CD14-positive monocyte (primary cell): ENCODE measurements around the gene PAQR6. TPM values are rescaled to one million over a fixed set of nuclear protein-coding genes. Genes with fewer than 3 reads are reported as not detected.

ENCODE experiments used
- DNase-seq, 3 donors: peaks; one replicate each; pipeline ENCODE4 v3.0.0-alpha.2; 2011 to 2022
- H2AFZ ChIP-seq: 2 replicates; pipeline ENCODE4 v1.6.0; 2012; ENCODE audit warnings: mild to moderate bottlenecking, low read depth, low read length, inconsistent platforms; ENCODE audit not compliant: insufficient read depth, poor library complexity, severe bottlenecking
- H3K27ac ChIP-seq, 2 donors: 1 replicate in 1 of 2; 2 replicates in 1 of 2; pipeline ENCODE4 v1.5.1; 2012 to 2013; ENCODE audit warnings: low read length in 2 of 2, control low read depth in 1 of 2, inconsistent platforms in 1 of 2, low read depth in 1 of 2, mild to moderate bottlenecking in 1 of 2
- H3K27me3 ChIP-seq, 2 donors: one replicate each; pipeline versions ENCODE4 v1.6.0 to v1.6.1; 2011 to 2013; ENCODE audit warnings: low read length in 2 of 2; ENCODE audit not compliant: control insufficient read depth in 2 of 2, insufficient read depth in 2 of 2
- H3K36me3 ChIP-seq, 2 donors: replicated peaks in 1 of 2; 1 replicate in 1 of 2; 2 replicates in 1 of 2; pipeline versions ENCODE4 v1.5.1 to v1.6.1; 2012 to 2013; ENCODE audit warnings: low read length in 2 of 2, control low read depth in 1 of 2, inconsistent platforms in 1 of 2, mild to moderate bottlenecking in 1 of 2; ENCODE audit not compliant: insufficient read depth in 2 of 2, control insufficient read depth in 1 of 2
- H3K4me1 ChIP-seq, 2 donors: 1 replicate in 1 of 2; 2 replicates in 1 of 2; pipeline versions ENCODE4 v1.5.1 to v1.6.1; 2012 to 2013; ENCODE audit warnings: low read length in 2 of 2, control low read depth in 1 of 2, inconsistent platforms in 1 of 2, mild to moderate bottlenecking in 1 of 2, moderate library complexity in 1 of 2; ENCODE audit not compliant: insufficient read depth in 2 of 2, control insufficient read depth in 1 of 2
- H3K4me2 ChIP-seq: replicated peaks from 2 replicates; pipeline ENCODE3; 2012; ENCODE audit warnings: low read length, moderate library complexity, mild to moderate bottlenecking; ENCODE audit not compliant: poor library complexity, severe bottlenecking; ENCODE audit errors: extremely low read depth
- H3K4me3 ChIP-seq, 3 experiments: fragments of 200-600 bp in 1 of 3; sonication (generic) in 1 of 3; replicated peaks in 1 of 3; 1 replicate in 2 of 3; 2 replicates in 1 of 3; pipeline ENCODE4 v1.5.1; 2011 to 2013; ENCODE audit warnings: low read length in 3 of 3, mild to moderate bottlenecking in 3 of 3, control low read depth in 2 of 3, low read depth in 2 of 3, inconsistent platforms in 1 of 3, moderate library complexity in 1 of 3
- H3K79me2 ChIP-seq: 2 replicates; pipeline ENCODE4 v1.6.0; 2012; ENCODE audit warnings: mild to moderate bottlenecking, control low read depth, inconsistent platforms, low read length, moderate library complexity; ENCODE audit not compliant: insufficient read depth
- H3K9ac ChIP-seq: 2 replicates; pipeline ENCODE4 v1.6.0; 2017; ENCODE audit warnings: low read length, mild to moderate bottlenecking; ENCODE audit not compliant: insufficient read depth, poor library complexity, severe bottlenecking
- H3K9me3 ChIP-seq, 2 donors: replicated peaks in 1 of 2; 1 replicate in 1 of 2; 2 replicates in 1 of 2; pipeline versions ENCODE4 v1.5.1 to v1.6.1; 2012 to 2013; ENCODE audit warnings: low read length in 2 of 2, control low read depth in 1 of 2; ENCODE audit not compliant: control insufficient read depth in 1 of 2, insufficient read depth in 1 of 2
- H4K20me1 ChIP-seq: 2 replicates; pipeline ENCODE4 v1.6.0; 2012; ENCODE audit warnings: mild to moderate bottlenecking, low read length, control low read depth, moderate library complexity; ENCODE audit not compliant: insufficient read depth
- H3K27ac Mint-ChIP-seq, 7 donors: one replicate each; pipeline ENCODE4 v1.8.0; 2020; ENCODE audit warnings: mild to moderate bottlenecking in 7 of 7, mixed read lengths in 7 of 7, moderate library complexity in 6 of 7, inconsistent platforms in 2 of 7
- H3K27me3 Mint-ChIP-seq, 3 donors: one replicate each; pipeline ENCODE4 v1.8.0; 2021 to 2022; ENCODE audit warnings: low read depth in 3 of 3, mild to moderate bottlenecking in 3 of 3, mixed read lengths in 3 of 3, moderate library complexity in 3 of 3, inconsistent platforms in 1 of 3
- H3K36me3 Mint-ChIP-seq, 2 donors: one replicate each; pipeline ENCODE4 v1.8.0; 2020; ENCODE audit warnings: mixed read lengths in 2 of 2, inconsistent platforms in 1 of 2, mild to moderate bottlenecking in 1 of 2
- H3K4me1 Mint-ChIP-seq: one replicate; pipeline ENCODE4 v1.8.0; 2020; ENCODE audit warnings: mild to moderate bottlenecking, mixed read lengths
- H3K4me3 Mint-ChIP-seq, 2 donors: one replicate each; pipeline ENCODE4 v1.8.0; 2020; ENCODE audit warnings: mild to moderate bottlenecking in 2 of 2, mixed read lengths in 2 of 2, moderate library complexity in 1 of 2
- H3K9me3 Mint-ChIP-seq, 7 donors: one replicate each; pipeline ENCODE4 v1.8.0; 2020 to 2022; ENCODE audit warnings: mixed read lengths in 7 of 7, mild to moderate bottlenecking in 6 of 7, moderate library complexity in 6 of 7, inconsistent platforms in 2 of 7
- WGBS: methylation state at CpG from one replicate; pipeline ENCODE4 v1.1.5; 2013; ENCODE audit warnings: missing lambda C conversion rate; ENCODE audit not compliant: insufficient coverage; 5-methylcytosine and 5-hydroxymethylcytosine counted together
- intact Hi-C, 2 donors: fragments of 100-400 bp; cut with micrococcal nuclease; formaldehyde crosslinking; loops; one replicate each; pipeline versions ENCODE4 v1.15.0 to v1.15.1; 2023
- polyA plus RNA-seq, 3 donors: library from polyadenylated mRNA; depleted of rRNA in 1 of 3; unstranded in 2 of 3; stranded (reverse) in 1 of 3; fragments of 300-500 nt in 2 of 3; fragments of >200 nt in 1 of 3; fragmentation: Illumina TruSeq in 2 of 3; gene quantifications; 1 replicate in 2 of 3; 2 replicates in 1 of 3; pipeline ENCODE4 v1.2.3, GENCODE V29; 2012 to 2021
- TF ChIP-seq, protein P1 (sequence below): fragments of 200-600 bp; IDR thresholded peaks from one replicate; pipeline ENCODE4 v1.8.0; 2022; ENCODE audit warnings: antibody characterized with exemption, mild to moderate bottlenecking

Gene PAQR6
- polyA plus RNA-seq, 3 donors = 7.7 TPM; not detected in 2

DNA sequence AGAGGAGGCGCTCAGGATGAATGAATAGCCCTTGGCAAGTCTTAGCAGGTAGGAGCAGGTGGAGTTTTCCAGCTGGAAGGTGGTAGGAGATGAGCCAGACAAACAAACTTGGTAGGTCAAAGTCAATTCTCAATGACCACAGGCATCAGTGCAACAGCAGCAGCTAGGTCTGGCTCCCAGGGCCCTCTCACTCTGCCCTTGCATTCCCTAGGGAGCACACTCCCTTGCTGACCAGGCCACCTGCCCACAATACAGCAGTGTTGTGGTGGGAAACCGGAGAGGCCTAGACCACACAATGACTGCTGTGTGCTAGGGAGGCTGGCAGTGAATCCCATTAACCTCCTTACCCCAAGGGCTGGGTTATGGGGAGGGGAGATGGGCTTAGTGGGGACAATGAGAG is 13.0 kb upstream of the PAQR6 start:
- no peak overlapping the region for H3K9ac ChIP-seq
- no peak overlapping the region for H2AFZ ChIP-seq
- Mint-ChIP-seq H3K36me3 (peaks cover 85 to 99% of the 10 kb centered on the region in 2 donors), H3K27ac (peak overlapping the region in 3 of 7 donors; percentile 18 to 76 (median 54)), H3K9me3 (peaks cover 0 to 3% (median 0%) of the 10 kb centered on the region in 7 donors), H3K4me3 (no peak overlapping the region), H3K4me1 (no peaks in the 10 kb centered on the region), H3K27me3 (no peaks in the 10 kb centered on the region)
- peaks cover 67% of the 10 kb centered on the region for H4K20me1 ChIP-seq
- H3K4me1 ChIP-seq = no peaks in the 10 kb centered on the region
- H3K4me3 ChIP-seq = no peak overlapping the region
- 100% methylated on average over 1 of the region's 2 CpGs for WGBS
- DNase-seq = no peak
- TF ChIP-seq, protein P1, sequence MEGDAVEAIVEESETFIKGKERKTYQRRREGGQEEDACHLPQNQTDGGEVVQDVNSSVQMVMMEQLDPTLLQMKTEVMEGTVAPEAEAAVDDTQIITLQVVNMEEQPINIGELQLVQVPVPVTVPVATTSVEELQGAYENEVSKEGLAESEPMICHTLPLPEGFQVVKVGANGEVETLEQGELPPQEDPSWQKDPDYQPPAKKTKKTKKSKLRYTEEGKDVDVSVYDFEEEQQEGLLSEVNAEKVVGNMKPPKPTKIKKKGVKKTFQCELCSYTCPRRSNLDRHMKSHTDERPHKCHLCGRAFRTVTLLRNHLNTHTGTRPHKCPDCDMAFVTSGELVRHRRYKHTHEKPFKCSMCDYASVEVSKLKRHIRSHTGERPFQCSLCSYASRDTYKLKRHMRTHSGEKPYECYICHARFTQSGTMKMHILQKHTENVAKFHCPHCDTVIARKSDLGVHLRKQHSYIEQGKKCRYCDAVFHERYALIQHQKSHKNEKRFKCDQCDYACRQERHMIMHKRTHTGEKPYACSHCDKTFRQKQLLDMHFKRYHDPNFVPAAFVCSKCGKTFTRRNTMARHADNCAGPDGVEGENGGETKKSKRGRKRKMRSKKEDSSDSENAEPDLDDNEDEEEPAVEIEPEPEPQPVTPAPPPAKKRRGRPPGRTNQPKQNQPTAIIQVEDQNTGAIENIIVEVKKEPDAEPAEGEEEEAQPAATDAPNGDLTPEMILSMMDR = no peak
- H3K4me2 ChIP-seq = no peak overlapping the region
- H3K36me3 ChIP-seq = peaks cover 96 to 100% of the 10 kb centered on the region in 2 donors
- H3K27me3 ChIP-seq = no peaks in the 10 kb centered on the region
- H3K27ac ChIP-seq = no peak overlapping the region
- H3K79me2 ChIP-seq = peaks cover 5% of the 10 kb centered on the region
- H3K9me3 ChIP-seq = no peaks in the 10 kb centered on the region
- intact Hi-C loops = loop anchor here in 1 of 2 donors (5.0 kb wide), 1 partner anchor 46 kb away; no protein-coding TSS in a partner anchor

DNA sequence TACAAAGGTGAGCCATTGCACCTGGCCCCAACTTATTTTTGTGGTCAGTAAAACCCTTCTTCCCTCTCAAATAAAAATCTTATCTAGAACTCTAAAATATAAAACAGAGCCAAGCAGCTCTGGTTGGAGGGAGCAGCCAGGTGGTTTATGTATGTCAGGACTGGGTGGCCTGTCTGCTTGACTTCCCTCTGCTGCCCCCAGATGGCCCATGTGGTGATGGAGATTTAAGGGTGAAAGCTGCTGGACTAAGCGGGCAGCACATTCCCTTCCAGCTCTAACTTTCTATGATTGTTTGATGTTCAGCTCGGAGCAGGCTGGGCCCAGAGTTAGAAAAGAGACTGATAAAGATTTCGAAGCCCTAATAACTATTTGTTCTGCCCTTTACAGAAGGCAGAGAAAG is 11.9 kb upstream of the PAQR6 start:
- Mint-ChIP-seq H3K36me3 (peaks cover 76 to 97% of the 10 kb centered on the region in 2 donors), H3K9me3 (peaks cover 0 to 1% (median 0%) of the 10 kb centered on the region in 7 donors), H3K4me1 (no peaks in the 10 kb centered on the region), H3K27ac (no peak overlapping the region), H3K27me3 (no peaks in the 10 kb centered on the region), H3K4me3 (no peak overlapping the region)
- no peak overlapping the region for H3K4me3 ChIP-seq
- intact Hi-C loops = loop anchor here in 1 of 2 donors (5.0 kb wide), 1 partner anchor 47 kb away; no protein-coding TSS in a partner anchor
- no peak overlapping the region for H3K9ac ChIP-seq
- H3K27ac ChIP-seq = no peak overlapping the region
- no peaks in the 10 kb centered on the region for H3K4me1 ChIP-seq
- no peak for DNase-seq
- TF ChIP-seq, protein P1 = no peak
- no peak overlapping the region for H3K4me2 ChIP-seq
- H3K36me3 ChIP-seq = peaks cover 90 to 94% of the 10 kb centered on the region in 2 donors
- no peaks in the 10 kb centered on the region for H3K9me3 ChIP-seq
- H4K20me1 ChIP-seq = peaks cover 57% of the 10 kb centered on the region
- WGBS = no CpG with 5 or more reads among the region's 3 CpGs
- peaks cover 5% of the 10 kb centered on the region for H3K79me2 ChIP-seq
- no peaks in the 10 kb centered on the region for H3K27me3 ChIP-seq
- H2AFZ ChIP-seq = no peak overlapping the region
